ENCODE data around the gene FRMD1.

GRCh38 chr6:168093071-168093505 is 14.1 kb upstream of the FRMD1 start:
- no peak for TF ChIP-seq POLR2A (IDR thresholded peaks at IDR 0.05)
- TF ChIP-seq CTCF (IDR thresholded peaks at IDR 0.05), result no peak

Data from right lobe of liver (tissue), 4 donors.